SJSA1 (cell line): ENCODE data around the gene FGD2. TPM values are rescaled to one million over a fixed set of nuclear protein-coding genes. Genes with fewer than 3 reads are reported as not detected.

Source experiments
- DNase-seq, 2 experiments: peaks; one replicate each; pipeline ENCODE4 v3.0.0-alpha.2; 2015 to 2020; ENCODE audit warnings: low spot score in 2 of 2, low read depth in 1 of 2
- H3K27ac ChIP-seq: fragments of 250-450 bp; sonication (Bioruptor Pico); 2 replicates; pipeline ENCODE4 v1.5.1; 2020; ENCODE audit warnings: mild to moderate bottlenecking, moderate library complexity
- H3K27me3 ChIP-seq: fragments of 250-450 bp; sonication (Bioruptor Pico); replicated peaks from 2 replicates; pipeline ENCODE4 v1.5.1; 2020; ENCODE audit warnings: mild to moderate bottlenecking, moderate library complexity
- H3K36me3 ChIP-seq: fragments of 250-450 bp; sonication (Bioruptor Pico); 2 replicates; pipeline ENCODE4 v1.5.1; 2020; ENCODE audit warnings: mild to moderate bottlenecking
- H3K4me1 ChIP-seq: fragments of 250-450 bp; sonication (Bioruptor Pico); replicated peaks from 2 replicates; pipeline ENCODE4 v1.6.1; 2021; ENCODE audit warnings: mild to moderate bottlenecking
- H3K4me3 ChIP-seq: fragments of 250-450 bp; sonication (Bioruptor Pico); 2 replicates; pipeline ENCODE4 v1.5.1; 2020; ENCODE audit warnings: mild to moderate bottlenecking
- H3K9me3 ChIP-seq: fragments of 250-450 bp; sonication (Bioruptor Pico); replicated peaks from 2 replicates; pipeline ENCODE4 v1.5.1; 2020; ENCODE audit warnings: mild to moderate bottlenecking
- total RNA-seq: library from RNA; depleted of rRNA; stranded (reverse); fragments of >200 nt; shearing (Covaris generic); gene quantifications from 2 replicates; pipeline ENCODE4 v1.2.3, GENCODE V29; 2014

Gene FGD2
- total RNA-seq, 1 experiment from 2014 or later, result not detected

DNA sequence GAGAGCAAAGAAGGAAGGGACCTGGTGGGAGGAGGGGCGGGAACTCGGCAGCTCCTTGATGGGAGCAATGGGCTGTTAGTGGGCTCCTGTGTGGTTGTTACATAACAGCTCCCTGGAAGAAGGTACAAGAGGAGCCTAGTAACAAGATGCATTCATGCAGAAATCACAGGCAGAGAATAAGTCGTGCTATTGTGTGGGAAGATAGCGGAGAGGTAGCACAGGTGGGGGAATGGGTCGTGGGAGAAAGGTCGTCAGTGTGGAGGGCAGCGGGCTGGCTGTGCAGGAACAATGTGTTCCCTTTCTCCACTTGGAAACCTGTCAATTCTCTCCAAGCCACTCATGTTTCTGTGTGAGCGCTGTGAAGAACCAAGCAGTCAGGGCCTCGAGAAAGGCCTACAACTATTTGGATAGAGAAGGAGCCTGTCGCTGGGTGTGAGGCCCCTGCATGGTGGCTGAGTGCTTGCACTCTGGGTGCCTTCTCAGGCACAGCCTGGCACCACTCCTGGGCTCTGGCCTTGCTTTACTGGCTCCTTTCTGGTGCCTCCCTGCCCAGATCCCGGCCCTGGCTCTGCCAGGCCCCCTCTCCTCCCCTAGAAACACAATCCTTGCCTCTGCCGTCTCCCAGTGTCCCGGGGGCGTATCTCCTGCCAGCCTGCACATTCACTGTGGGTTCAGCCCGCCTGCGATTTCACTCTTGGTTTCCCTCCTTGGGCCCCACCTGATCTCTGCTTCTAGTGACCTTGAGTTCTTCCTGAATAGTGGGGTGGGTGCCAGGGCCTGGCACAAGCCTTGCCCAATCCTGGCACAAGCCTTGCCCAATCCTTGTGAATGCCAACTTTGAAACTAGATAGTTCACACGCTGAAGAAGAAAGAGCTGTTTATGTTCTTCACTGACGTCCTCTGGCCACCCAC lies 7.4 kb upstream of the FGD2 start:
- no peaks in the 10 kb centered on the region for H3K9me3 ChIP-seq
- H3K4me1 ChIP-seq, result no peaks in the 10 kb centered on the region

DNA sequence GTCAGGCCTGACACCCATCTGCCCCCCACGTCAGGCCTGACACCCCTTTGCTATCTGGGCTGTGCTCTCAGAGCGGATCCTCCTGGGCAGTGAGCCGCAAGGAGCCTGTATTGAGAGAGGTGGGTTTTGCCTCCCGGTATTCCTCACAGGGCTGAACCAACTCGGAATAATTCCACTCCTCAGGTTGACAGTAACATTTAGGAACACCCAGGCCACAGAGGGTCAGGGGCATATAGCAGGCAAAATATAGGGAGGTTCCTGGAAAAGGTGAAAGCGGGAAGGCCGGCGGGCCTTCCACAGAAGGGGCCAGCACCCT lies 6.8 kb upstream of the FGD2 start:
- H3K4me3 ChIP-seq, result no peak overlapping the region

More for the DNA sequence above, 7.4 kb upstream of the FGD2 start:
- H3K36me3 ChIP-seq, result no peaks in the 10 kb centered on the region
- no peak for DNase-seq
- H3K4me3 ChIP-seq, result no peak overlapping the region
- no peak overlapping the region for H3K27ac ChIP-seq
- H3K27me3 ChIP-seq, result no peaks in the 10 kb centered on the region

DNA sequence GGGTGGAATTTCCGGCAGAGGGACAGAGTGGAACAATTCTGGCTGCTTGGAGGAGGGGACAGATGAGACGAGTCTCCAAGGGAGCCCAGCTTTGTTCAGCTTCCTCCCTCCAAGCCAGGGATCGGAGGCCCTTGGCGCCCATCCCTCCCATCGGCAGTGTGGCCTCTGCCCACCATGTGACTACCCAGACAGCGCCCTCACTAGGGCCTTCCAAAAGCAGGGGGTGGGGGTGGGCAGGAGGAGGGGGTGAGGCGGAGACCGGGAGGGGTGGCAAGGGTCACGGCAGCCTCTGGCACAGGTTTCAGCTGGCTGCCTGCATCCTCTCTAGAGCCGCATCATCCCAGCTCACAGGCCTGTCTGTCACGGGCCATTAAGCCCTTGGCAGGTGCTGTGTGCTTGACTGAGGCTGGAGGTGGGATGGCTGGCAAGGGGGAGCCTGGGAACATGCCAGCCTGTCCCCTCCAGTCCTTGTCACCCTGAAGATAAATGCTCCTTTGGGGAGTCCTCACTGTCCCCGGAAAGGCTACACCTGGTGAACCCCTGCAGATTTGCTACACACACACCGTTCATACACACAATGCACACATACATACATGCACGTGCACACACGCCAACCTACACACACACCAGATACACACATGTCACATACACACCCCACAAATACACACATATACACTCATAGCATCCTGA lies 6.2 kb upstream of the FGD2 start:
- H3K4me1 ChIP-seq, result no peaks in the 10 kb centered on the region
- H3K9me3 ChIP-seq, result no peaks in the 10 kb centered on the region
- H3K4me3 ChIP-seq, result no peak overlapping the region
- H3K27me3 ChIP-seq, result no peaks in the 10 kb centered on the region
- no peaks in the 10 kb centered on the region for H3K36me3 ChIP-seq
- no peak overlapping the region for H3K27ac ChIP-seq
- DNase-seq, result no peak

More for the DNA sequence above, 6.8 kb upstream of the FGD2 start:
- Histone ChIP-seq H3K36me3 (no peaks in the 10 kb centered on the region), H3K27me3 (no peaks in the 10 kb centered on the region), H3K4me1 (no peaks in the 10 kb centered on the region), H3K9me3 (no peaks in the 10 kb centered on the region), H3K27ac (no peak overlapping the region)
- no peak for DNase-seq

DNA sequence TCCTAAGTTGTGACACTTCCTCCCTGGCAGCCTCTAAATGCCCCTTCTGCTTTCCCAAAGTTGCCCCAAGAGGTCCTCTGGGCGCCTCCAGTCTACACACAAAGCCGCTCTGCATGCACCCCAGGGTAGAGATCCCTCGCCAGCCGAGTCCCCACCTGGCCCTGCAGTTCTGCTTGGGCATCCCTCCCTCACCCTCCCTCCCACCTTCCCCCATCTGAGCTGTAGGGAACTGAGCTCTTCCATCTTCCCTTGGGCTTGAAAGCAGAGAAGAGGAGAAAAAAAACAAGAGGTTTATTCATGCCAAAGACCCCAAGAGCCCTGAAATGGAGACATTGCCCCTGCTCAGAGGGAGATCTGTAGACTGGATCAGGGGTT lies 5.7 kb upstream of the FGD2 start:
- Histone ChIP-seq H3K9me3 (no peaks in the 10 kb centered on the region), H3K36me3 (no peaks in the 10 kb centered on the region), H3K27me3 (no peaks in the 10 kb centered on the region), H3K4me3 (no peak overlapping the region), H3K4me1 (no peaks in the 10 kb centered on the region), H3K27ac (no peak overlapping the region)
- DNase-seq, result no peak

DNA sequence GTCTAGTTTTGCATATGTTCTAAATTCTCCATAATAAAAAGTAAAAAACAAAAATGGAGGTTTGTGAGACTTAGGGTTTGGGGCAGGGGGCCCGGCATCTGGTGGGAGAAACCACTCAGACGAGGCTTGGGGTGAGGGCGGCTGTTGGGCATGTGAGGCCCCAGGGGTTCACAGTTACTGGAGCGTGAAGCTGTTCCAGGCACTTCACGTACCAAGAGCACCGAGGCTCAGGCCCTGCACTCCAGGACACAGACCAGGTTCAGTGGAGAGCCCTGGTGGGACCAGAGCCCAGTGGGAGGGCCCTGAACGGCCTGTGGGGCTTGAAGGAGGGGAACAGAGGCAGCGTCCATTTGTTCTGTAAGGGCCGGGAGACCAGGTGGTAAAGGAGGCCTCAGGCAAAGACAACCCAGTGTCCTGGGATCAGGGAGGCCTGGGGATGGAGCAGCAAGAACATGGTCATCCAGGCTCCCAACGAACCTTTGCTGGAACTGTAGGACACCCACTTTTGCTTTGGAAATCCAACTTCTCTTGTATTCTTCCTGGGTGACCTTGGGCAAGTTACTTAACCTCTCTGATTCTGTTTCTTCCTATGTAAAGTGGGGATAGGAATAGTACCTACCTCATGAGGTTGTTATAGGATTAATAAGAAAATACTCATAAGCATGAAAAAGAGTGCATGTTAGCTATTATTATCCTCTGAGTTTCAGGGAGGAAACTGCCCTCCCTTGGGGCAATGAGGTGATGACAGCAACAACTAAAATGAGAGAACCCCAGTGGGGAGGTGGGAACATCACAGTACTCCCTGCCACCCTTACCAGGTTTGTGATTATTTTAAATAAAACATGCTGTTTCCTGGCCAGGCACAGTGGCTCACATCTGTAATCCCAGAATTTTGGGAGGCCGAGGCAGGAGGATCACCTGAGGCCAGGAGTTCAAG lies 1.1 kb upstream of the FGD2 start:
- Histone ChIP-seq H3K36me3 (no peaks in the 10 kb centered on the region), H3K27ac (no peak overlapping the region), H3K27me3 (no peaks in the 10 kb centered on the region), H3K4me1 (peaks cover 8% of the 10 kb centered on the region; the same call in 1 of the 2 replicates), H3K9me3 (no peaks in the 10 kb centered on the region), H3K4me3 (no peak overlapping the region)
- no peak for DNase-seq

DNA sequence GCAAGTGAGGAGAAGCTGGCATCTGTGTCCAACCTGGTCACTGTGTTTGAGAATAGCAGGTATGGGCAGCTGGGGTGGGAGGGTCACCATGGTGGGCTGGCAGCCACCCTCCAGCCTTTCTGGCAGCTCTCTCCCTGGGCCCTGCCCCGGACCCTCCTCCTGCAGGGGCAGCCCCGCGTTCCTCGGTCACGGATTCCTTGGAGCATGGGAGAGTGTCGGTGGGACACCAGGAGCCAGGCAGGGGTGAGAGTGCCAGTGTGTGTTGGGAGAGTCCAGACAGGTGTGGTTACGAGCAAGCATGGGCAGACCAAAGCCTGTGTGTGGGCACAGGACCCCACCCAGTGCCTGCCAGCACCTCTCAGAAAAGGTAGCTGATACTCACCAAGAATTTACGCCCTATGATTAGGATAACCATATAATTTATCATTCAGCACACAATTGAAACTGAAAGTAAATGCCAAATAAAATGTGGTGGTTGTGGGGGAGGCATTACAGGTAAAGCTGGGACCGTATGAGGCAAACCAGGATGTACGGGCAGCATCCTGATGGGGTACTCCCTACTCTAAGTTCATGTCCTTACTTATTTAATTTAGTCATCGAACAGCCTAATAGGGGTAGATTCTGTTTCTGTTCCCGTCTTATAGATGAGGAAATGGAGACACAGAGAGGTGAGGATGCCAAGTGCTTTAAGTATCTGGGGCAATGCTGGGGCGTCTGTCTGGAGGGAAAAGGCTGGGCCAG lies 542 bp downstream of the FGD2 start:
- no peak for DNase-seq
- Histone ChIP-seq H3K27ac (no peak overlapping the region), H3K27me3 (no peaks in the 10 kb centered on the region), H3K9me3 (no peaks in the 10 kb centered on the region), H3K4me1 (peaks cover 8% of the 10 kb centered on the region; the same call in 1 of the 2 replicates), H3K36me3 (no peaks in the 10 kb centered on the region), H3K4me3 (no peak overlapping the region)

DNA sequence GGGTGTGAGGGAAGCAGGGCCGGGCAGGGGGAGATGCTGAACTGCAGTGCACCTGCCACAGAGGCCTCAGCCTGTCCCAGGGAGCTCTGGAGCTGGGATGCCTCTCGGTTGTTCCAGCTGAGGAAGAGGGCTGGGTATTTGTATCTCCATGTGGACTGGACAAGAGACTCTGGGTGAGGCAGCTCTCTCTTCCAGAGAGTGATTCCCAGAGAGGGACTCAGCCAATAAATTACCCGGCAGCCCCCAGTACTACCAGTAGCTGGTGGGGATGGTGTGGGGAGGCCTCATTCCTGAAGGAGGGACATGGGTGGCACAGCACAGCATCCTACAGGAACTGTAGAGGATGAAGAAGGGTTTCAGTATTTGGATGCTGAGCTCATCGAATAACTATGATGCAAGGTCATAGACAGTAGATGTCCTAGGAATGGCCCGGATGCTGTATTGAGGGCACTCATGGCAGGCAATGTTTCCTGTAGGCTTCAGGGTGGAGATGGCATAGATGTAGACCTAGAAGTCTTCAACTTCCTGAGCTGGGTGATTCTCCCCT lies 1.4 kb downstream of the FGD2 start:
- no peak for DNase-seq
- no peaks in the 10 kb centered on the region for H3K27me3 ChIP-seq
- no peak overlapping the region for H3K4me3 ChIP-seq
- peaks cover 8% of the 10 kb centered on the region; the same call in 1 of the 2 replicates for H3K4me1 ChIP-seq
- H3K9me3 ChIP-seq, result no peaks in the 10 kb centered on the region
- H3K27ac ChIP-seq, result no peak overlapping the region
- H3K36me3 ChIP-seq, result no peaks in the 10 kb centered on the region

DNA sequence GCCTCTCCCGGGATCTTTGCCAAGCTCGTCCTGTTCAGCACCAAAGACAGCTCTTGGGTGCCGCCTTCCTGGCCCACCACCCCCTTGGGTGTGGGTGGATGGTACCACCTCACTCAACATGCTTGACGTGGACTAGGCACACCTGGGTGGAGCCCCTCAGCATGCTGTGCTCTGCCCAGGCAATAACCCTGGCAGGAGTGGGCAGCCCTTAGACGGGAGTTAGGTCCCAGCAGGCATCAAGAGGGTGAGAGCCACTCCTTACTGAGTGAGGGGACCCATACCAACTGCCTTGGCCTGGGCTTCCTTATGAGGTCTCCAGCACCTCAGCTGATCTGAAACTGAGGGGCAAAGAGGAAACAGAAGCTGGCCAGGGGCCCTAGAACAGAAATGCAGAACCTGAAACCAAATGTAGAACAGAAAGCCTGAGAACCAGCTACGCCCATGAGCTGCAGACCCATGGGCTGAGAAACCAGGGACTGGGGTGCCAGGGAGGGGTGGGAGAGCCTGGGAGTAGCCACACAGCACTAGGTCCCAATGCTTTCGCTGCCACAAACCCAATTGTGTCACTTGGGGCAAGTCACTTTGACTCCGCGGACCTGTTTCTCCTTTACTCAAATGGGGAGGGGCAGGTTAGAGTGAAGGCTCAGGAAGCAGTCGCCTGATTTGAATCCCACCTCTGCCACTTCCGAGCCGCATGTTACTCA lies 2.0 kb downstream of the FGD2 start:
- no peak overlapping the region for H3K4me3 ChIP-seq
- no peak for DNase-seq
- H3K4me1 ChIP-seq, result peaks cover 8% of the 10 kb centered on the region; the same call in 1 of the 2 replicates
- H3K9me3 ChIP-seq, result no peaks in the 10 kb centered on the region
- H3K27ac ChIP-seq, result no peak overlapping the region
- no peaks in the 10 kb centered on the region for H3K36me3 ChIP-seq
- no peaks in the 10 kb centered on the region for H3K27me3 ChIP-seq

DNA sequence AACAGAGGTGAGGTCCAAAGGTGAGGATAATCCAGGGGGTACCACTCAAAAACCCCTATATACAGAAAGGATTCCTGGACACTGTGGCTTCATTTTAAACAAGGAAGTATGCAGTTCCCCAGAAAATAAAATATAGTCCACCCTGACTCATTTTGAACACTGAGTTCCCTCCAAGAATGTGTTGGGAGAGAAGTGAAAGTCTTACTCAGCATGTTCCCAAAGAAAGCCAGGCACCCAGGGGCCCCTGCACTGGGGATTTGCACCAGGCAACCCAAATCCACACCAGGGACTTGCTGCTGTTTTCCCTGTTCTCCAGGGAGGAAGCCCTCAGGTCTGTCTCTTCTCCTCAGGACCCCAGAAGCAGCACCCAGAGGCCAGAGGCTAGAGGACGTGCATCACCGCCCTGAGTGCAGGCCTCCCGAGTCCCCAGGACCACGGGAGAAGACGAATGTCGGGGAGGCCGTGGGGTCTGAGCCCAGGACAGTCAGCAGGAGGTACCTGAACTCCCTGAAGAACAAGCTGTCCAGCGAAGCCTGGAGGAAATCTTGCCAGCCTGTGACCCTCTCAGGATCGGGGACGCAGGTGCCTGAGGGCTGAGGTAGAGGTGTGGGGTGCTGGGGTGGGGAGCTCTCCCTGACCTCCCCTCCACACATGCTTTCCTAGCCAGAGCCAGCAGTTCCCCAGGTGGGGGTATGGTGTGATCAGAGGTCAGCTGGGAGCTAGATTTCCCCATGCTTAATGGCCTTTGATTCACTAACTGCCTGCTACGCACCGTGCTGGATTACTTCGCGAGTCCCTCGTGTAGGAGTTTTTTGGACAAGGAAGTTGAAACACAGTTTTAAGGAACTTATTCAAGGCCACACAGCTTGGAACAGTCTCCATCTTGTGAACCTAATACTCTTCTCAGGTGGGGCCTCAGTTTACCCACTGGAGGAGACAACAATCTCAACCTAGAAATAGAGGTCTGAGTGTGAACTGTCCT lies 3.3 kb downstream of the FGD2 start:
- Histone ChIP-seq H3K4me1 (peaks cover 8% of the 10 kb centered on the region; the same call in 1 of the 2 replicates), H3K36me3 (no peaks in the 10 kb centered on the region), H3K9me3 (no peaks in the 10 kb centered on the region), H3K27ac (no peak overlapping the region), H3K4me3 (no peak overlapping the region), H3K27me3 (no peaks in the 10 kb centered on the region)
- no peak for DNase-seq

DNA sequence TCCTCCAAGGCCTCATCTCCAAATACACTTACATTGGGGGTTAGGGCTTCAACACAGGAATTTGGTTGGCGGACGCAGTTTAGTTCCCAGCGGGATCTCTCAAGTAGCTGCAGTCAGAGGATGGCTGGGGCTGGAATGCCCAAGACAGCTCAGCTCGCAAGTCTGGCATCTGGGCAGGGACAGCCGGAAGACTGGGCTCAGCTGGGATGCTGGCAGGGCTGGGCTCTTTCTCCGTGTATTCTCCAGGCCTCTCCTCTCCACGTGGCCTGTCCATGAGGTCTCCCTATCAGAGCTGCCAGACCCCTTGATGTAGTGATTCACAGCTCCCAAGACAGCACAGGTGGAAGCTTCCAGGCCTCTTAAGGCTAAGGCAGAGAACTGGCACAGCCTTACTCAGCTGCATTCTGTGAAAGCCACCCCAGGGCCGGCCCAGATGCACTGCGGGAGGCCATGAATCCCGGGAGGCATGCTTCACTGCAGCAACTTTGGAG lies 5.0 kb downstream of the FGD2 start:
- Histone ChIP-seq H3K27me3 (no peaks in the 10 kb centered on the region), H3K36me3 (no peaks in the 10 kb centered on the region), H3K4me1 (peaks cover 8% of the 10 kb centered on the region; the same call in 1 of the 2 replicates), H3K4me3 (no peak overlapping the region), H3K27ac (no peak overlapping the region), H3K9me3 (no peaks in the 10 kb centered on the region)
- no peak for DNase-seq

DNA sequence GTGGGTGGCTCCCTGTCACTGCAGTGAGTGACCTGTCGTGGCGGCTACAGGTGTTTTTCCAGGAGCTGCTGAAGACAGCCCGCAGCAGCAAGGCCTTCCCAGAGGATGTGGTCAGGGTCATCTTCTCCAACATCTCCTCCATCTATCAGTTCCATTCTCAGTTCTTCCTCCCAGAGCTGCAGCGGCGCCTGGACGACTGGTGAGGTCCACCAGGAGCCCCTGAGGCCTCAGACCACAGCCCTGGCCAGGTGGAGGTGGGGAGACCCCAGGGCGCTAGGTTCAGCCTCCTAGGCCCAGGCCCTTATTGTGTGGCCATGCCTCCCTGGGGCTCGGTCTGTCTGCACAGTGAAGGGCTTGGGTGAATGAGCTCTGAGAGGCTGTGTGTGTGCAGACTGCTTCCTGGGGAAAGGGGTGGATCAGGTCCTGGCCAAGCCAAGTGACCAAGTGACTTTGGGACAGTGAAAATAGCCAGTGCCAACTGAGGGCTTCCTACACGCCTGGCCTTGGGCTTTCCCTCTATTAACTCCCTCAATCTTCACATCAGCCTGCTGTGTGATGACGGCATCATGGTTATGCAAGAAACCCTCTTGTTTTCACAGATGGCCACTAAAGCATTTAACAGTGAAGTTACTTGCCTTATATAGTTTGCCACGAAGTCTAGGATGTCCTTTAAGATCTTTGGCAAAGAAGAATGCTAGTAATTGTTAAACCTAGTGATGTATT lies 6.4 kb downstream of the FGD2 start:
- Histone ChIP-seq H3K36me3 (no peaks in the 10 kb centered on the region), H3K27me3 (no peaks in the 10 kb centered on the region), H3K4me1 (peaks cover 5% of the 10 kb centered on the region; the same call in 1 of the 2 replicates), H3K4me3 (no peak overlapping the region), H3K27ac (no peak overlapping the region), H3K9me3 (no peaks in the 10 kb centered on the region)
- DNase-seq, result no peak
